Right atrium auricular region (tissue), 2 donors: ENCODE data around the gene ZSWIM9. TPM values are rescaled to one million over a fixed set of nuclear protein-coding genes. Genes with fewer than 3 reads are reported as not detected.

ENCODE experiments used
- DNase-seq: peaks from one replicate; pipeline ENCODE4 v3.0.0-alpha.2; 2019; ENCODE audit warnings: low spot score
- H3K27ac ChIP-seq, 2 donors: fragments of 200-600 bp; sonication (generic); 1 replicate in 1 of 2; 2 replicates in 1 of 2; pipeline ENCODE4 v1.5.1; 2016 to 2019
- H3K27me3 ChIP-seq, 2 donors: fragments of 200-600 bp; sonication (generic); one replicate each; pipeline versions ENCODE4 v1.5.1 to v1.6.0; 2017 to 2019
- H3K36me3 ChIP-seq: fragments of 200-600 bp; sonication (generic); one replicate; pipeline ENCODE4 v1.5.1; 2016
- H3K4me1 ChIP-seq, 2 donors: fragments of 200-600 bp; sonication (generic); one replicate each; pipeline versions ENCODE4 v1.5.1 to v1.6.0; 2017 to 2019
- H3K4me3 ChIP-seq, 2 donors: fragments of 200-600 bp; sonication (generic); 1 replicate in 1 of 2; 2 replicates in 1 of 2; pipeline ENCODE4 v1.5.1; 2017 to 2019; ENCODE audit warnings: mild to moderate bottlenecking in 1 of 2, moderate library complexity in 1 of 2
- H3K9me3 ChIP-seq, 2 donors: fragments of 200-600 bp; sonication (generic); one replicate each; pipeline ENCODE4 v1.5.1; 2019
- total RNA-seq, 2 donors: library from RNA; depleted of rRNA; stranded (reverse); fragments of >200 nt; gene quantifications; one replicate each; pipeline ENCODE4 v1.1.0, GENCODE V29; 2016
- TF ChIP-seq, protein P1 (sequence below), 2 donors: fragments of 200-600 bp; sonication (generic); IDR thresholded peaks; one replicate each; pipeline ENCODE4 v1.5.1; 2019; ENCODE audit warnings: antibody characterized with exemption in 2 of 2

Gene ZSWIM9
- total RNA-seq, 2 donors from 2014 or later: 1.5 to 2.8 TPM

DNA sequence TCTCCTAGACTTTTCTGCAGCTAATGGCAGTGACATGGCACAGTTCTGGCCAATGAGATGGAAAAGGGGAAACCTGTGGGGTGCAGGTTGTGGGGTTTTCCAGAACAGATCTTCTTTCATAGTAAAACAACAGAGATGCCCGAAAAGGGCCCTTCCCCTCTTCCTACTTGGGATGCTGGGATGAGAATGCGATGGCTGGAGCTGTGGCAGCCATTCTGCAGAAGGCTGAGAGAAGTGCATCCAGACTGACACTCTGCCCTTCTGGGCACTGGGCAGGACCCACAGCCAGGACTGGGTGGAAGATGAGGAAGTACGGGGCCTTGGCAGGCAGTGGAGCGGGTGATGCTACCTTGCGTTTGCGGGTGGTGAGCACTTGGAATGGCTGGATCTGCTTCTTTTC lies 42.9 kb upstream of the ZSWIM9 start:
- DNase-seq: no peak
- Histone ChIP-seq H3K4me1 (no peaks in the 10 kb centered on the region), H3K27me3 (no peaks in the 10 kb centered on the region), H3K36me3 (no peaks in the 10 kb centered on the region), H3K9me3 (no peaks in the 10 kb centered on the region), H3K4me3 (no peak overlapping the region), H3K27ac (no peak overlapping the region)
- TF ChIP-seq, protein P1, sequence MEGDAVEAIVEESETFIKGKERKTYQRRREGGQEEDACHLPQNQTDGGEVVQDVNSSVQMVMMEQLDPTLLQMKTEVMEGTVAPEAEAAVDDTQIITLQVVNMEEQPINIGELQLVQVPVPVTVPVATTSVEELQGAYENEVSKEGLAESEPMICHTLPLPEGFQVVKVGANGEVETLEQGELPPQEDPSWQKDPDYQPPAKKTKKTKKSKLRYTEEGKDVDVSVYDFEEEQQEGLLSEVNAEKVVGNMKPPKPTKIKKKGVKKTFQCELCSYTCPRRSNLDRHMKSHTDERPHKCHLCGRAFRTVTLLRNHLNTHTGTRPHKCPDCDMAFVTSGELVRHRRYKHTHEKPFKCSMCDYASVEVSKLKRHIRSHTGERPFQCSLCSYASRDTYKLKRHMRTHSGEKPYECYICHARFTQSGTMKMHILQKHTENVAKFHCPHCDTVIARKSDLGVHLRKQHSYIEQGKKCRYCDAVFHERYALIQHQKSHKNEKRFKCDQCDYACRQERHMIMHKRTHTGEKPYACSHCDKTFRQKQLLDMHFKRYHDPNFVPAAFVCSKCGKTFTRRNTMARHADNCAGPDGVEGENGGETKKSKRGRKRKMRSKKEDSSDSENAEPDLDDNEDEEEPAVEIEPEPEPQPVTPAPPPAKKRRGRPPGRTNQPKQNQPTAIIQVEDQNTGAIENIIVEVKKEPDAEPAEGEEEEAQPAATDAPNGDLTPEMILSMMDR (IDR thresholded peaks at IDR 0.05): no peak

DNA sequence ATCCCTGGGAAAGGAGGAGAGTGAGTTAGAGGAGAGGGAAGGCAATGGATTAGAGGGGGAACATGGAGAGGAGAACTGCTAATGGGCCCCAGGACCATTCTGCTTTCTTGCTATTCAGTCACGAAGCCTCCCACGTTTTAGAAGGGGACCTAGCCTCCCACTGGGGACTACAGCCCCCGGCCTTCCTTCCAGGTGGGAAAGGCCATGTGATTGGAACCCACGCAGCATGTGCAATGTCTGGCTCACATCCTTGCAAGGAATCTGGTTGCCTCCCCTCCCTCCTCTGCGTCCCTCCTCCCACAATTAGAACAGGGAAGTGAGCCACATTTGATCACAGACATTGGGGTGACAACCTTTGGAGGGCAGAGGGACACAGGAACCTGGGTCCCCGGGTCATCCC lies 37.4 kb upstream of the ZSWIM9 start:
- DNase-seq: no peak
- no peaks in the 10 kb centered on the region for H3K36me3 ChIP-seq
- no peaks in the 10 kb centered on the region for H3K4me1 ChIP-seq
- H3K4me3 ChIP-seq: no peak overlapping the region
- H3K27ac ChIP-seq: no peak overlapping the region
- no peaks in the 10 kb centered on the region for H3K9me3 ChIP-seq
- H3K27me3 ChIP-seq: no peaks in the 10 kb centered on the region
- TF ChIP-seq, protein P1 (IDR thresholded peaks at IDR 0.05): no peak

DNA sequence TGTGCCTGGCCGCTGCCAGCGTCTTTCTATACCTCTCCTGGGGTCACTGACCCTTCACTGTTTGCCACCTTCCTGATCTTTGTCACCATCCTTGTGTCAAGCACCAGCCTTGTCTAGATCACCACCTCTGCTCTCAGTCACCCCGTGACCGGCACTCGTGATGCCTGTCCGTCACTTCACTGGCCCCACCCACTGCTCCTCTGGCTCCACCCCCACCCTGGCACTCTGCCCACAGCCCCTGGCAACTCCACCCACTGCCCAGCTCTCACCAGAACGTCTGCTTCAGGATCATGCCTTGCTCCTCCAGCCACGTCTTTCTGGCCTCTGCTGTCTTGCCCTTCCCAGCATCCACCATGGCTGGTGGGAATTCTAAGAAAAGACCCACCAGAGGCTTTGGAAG lies 35.1 kb upstream of the ZSWIM9 start:
- Histone ChIP-seq H3K4me1 (no peaks in the 10 kb centered on the region), H3K9me3 (no peaks in the 10 kb centered on the region), H3K27me3 (no peaks in the 10 kb centered on the region), H3K4me3 (no peak overlapping the region), H3K36me3 (no peaks in the 10 kb centered on the region), H3K27ac (no peak overlapping the region)
- DNase-seq: no peak
- TF ChIP-seq, protein P1 (IDR thresholded peaks at IDR 0.05): no peak

DNA sequence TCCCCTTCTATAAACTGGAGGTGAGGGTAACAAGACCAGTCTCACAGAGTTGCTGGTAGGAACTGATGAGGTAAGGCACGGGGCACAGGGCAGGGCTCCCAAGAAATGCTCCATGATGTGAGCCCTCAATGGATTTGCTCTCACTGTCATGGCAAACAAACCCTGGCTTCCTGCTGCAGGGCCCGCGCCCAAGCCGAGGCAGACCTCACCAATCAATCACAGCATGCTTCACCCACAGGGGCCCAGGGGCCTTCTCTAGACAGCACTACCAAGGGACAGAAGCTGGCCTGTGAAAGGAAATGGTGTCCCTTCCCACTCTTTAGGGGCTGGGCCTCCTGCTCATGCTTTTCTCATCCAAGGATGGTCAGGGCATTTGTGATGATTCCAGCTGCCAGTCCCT lies 33.9 kb upstream of the ZSWIM9 start:
- H3K4me3 ChIP-seq: no peak overlapping the region
- H3K4me1 ChIP-seq: no peaks in the 10 kb centered on the region
- no peaks in the 10 kb centered on the region for H3K36me3 ChIP-seq
- no peak overlapping the region for H3K27ac ChIP-seq
- H3K27me3 ChIP-seq: no peaks in the 10 kb centered on the region
- H3K9me3 ChIP-seq: no peaks in the 10 kb centered on the region
- TF ChIP-seq, protein P1 (IDR thresholded peaks at IDR 0.05): no peak
- DNase-seq: no peak

DNA sequence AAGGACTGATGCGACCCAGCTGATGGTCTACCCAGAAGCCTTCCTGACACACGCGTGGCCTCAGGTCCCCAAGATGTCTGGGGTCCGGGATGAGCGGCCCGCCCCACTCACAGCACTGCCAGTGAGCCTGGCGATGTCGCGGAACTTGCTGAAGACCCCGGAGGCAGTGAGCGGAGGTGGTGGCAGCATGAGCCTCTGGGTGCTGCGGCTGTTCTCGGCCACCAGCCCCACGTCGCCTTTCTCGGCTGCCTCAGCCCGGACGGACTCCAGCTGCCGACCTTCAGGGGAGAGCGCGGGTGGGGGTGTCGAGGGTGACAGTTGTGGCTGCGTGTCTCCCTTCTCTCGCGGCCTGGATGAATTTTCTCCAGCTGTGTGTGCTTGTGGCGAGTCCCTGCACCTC lies 33.1 kb upstream of the ZSWIM9 start:
- no peaks in the 10 kb centered on the region for H3K9me3 ChIP-seq
- no peaks in the 10 kb centered on the region for H3K4me1 ChIP-seq
- no peak overlapping the region for H3K4me3 ChIP-seq
- H3K36me3 ChIP-seq: no peaks in the 10 kb centered on the region
- DNase-seq: no peak
- no peaks in the 10 kb centered on the region for H3K27me3 ChIP-seq
- H3K27ac ChIP-seq: no peak overlapping the region
- TF ChIP-seq, protein P1 (IDR thresholded peaks at IDR 0.05): no peak

DNA sequence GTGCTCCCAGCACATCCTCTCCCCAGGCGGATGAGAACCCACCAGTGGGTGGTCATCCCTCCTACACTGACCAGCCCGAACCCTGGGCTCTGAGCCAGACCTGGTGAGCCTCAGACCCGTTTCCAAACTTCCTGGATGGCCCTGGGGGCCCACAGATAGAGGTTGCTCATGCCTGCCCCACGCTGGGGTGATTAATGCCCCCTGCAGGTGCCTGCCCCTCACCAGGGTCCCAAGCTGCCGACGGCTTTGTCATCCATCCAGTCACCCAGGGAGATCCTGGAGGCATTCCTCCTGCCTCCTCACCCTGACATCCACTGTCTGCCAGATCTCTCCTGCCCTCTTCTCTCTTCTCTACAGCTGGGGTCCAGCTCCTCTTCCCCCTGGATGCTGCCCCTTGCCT lies 31.4 kb upstream of the ZSWIM9 start:
- Histone ChIP-seq H3K4me3 (no peak overlapping the region), H3K4me1 (no peaks in the 10 kb centered on the region), H3K27me3 (no peaks in the 10 kb centered on the region), H3K36me3 (no peaks in the 10 kb centered on the region), H3K27ac (no peak overlapping the region), H3K9me3 (no peaks in the 10 kb centered on the region)
- TF ChIP-seq, protein P1 (IDR thresholded peaks at IDR 0.05): no peak
- no peak for DNase-seq
